Gastroesophageal sphincter (tissue), 3 donors: ENCODE results near the gene ZNF385D.

ENCODE experiments used
- CTCF ChIP-seq, 4 experiments: fragments of 200-600 bp in 2 of 4; fragments of 450-650 bp in 2 of 4; sonication (generic) in 1 of 4; IDR thresholded peaks; one replicate each; pipeline ENCODE4 v1.5.1; 2017 to 2019; ENCODE audit warnings: antibody characterized with exemption in 4 of 4, mild to moderate bottlenecking in 2 of 4, moderate library complexity in 2 of 4
- POLR2A ChIP-seq, 2 donors: fragments of 450-650 bp; IDR thresholded peaks; one replicate each; pipeline ENCODE4 v1.6.1; 2017; ENCODE audit warnings: antibody characterized with exemption in 2 of 2, mild to moderate bottlenecking in 2 of 2, moderate library complexity in 1 of 2
- POLR2AphosphoS5 ChIP-seq: sonication (generic); formaldehyde crosslinking; IDR thresholded peaks from one replicate; pipeline ENCODE4 v1.6.1; 2017; ENCODE audit warnings: antibody characterized with exemption

DNA sequence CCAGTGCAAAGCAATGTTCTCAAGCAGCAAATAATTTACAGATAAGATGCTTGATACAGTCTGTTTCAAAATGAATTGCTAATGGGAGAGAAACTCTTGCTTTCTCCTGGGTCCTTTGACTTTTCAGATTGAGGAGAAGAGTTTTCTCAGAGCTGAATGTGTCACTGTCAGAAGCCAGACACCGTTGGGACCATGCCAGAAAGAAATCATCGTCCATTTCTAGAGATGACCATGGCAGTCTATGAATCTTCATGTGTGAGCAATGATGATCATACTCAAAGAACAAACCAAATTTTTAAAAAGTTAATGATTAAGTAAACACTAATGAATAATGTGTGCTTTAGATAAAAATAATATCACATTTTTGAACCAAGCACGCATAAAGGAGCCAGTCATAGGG, 77.6 kb downstream of the ZNF385D start:
- TF ChIP-seq POLR2A (IDR thresholded peaks at IDR 0.05), result no peak
- no peak for TF ChIP-seq CTCF (IDR thresholded peaks at IDR 0.05)
- no peak for TF ChIP-seq POLR2AphosphoS5
